Measurements from ENCODE around the gene BRINP3.

Gene BRINP3

DNA sequence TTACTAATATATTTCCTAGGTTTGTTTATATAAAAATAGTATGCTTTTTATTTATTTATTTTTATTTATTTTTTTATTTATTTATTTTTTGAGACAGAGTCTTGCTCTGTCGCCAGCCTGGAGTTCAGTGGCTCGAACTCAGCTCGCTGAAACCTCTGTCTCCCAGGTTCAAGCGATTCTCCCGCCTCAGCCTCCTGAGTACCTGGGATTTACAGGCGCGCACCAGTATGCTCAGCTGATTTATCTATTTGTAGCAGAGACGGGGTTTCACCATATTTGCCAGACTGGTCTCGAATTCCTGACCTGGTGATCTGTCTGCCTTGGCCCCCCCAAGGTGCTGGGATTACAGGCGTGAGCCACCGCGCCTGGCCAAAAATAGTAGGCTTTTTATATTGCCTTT, 33.2 kb downstream of the BRINP3 start:
- no peak for DNase-seq

DNA sequence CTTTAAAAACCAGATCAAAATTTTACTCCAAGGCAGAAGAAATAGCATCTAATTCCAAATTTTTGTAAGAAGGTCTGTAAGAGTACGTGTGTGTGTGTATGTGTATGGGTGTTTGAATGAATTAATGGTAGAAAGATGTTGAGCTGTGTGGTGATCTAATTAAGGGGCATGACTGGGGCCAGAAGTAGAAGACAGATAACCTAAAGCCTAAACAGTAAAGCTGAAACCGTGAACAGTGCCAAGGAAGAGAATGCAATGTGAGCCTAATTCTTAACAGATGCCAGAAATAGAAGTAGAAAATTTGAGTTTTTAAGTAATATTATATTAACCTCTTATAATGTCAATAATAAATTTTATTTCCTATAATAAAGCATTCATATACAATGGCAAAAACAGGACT, 38.2 kb downstream of the BRINP3 start:
- DNase-seq = no peak

DNA sequence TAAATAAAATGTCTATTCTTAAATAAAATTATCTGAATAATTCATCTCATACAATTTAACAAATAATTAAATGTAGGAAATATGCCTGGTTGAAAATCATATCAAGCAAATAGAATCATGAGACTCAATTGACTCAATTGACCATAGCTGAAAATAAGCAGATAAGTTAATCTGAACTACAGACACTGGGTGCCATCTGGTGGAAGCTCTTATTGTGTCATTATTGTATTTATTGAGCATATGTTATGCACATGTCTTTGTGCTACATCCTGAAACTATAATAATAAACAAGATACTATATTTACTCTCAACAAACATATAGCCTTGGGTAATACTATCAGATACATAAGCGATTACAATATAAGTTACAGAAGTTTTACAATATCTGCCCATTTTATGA, 41.0 kb downstream of the BRINP3 start:
- DNase-seq = no peak

DNA sequence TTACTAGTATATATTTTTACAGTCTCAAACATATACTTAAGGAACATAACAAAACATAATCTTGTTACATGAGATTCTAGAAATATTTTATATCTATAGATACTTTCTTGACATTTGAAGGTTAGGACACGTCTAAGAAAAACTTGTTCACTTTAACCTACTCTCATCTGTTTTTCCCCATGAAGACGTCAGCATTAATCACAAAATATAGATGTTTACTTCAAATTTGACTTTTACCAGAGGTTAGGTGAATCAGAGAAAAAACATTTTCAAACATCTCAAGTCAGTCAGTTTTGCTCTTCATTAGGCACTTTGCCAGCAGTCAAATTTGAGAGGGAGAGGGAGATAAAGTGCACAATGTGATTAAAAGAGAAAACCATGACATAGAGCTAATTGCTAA, 47.7 kb downstream of the BRINP3 start:
- DNase-seq = no peak

DNA sequence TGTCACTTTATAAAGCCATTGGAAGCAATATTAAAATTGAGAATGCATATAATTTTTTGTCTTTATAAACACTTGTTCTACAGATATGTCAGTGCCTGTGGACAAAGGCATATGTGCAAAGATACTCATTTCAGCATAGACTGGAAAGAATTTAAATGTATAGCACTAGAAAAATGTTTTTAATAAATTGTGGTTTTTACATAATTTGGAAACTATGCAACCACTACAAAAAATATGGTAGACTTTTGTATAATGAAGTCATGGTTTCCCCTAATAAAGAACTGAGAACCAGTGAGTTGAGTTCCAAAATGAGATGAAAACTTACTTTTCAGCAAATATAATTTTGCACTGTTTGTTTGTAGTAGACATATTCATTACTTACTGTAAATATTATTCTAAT, 48.5 kb downstream of the BRINP3 start:
- no peak for DNase-seq

DNA sequence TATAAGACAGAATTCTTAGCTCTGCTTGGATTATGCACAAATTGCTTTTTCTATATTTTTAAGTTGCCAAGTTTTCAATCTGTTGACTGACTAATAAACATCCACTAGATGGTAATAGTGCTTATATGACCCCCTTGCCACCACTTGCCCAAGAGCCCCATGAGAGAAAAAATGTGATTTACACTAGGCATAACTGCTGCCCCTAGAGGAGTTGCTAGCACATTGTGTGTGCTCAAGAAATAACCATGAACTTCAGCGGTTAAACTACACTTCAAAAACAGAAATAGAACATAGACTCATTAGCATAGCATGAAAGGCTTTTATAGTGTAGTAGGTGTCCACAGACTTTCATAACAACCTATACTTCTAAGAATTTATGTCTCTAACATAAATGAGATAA, 61.4 kb downstream of the BRINP3 start:
- no peak for DNase-seq

DNA sequence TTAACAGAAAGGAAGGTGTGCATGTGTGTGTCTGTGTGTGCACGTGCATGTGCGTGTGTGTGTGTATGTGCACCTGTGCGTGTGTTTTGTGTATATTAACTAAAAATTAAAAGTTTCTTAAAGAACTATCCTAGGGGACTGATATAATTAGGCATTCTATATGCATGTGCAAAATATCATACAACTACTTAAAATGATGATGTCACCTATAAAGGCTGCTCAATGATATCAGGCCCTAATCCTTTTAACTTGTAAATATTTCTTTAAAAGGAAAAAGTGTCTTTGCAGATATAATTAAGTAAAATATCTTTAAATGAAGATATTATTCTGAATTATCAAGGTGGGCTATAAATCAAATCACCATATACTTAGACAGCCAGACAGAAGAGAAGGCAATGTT, 64.5 kb downstream of the BRINP3 start:
- DNase-seq = no peak

DNA sequence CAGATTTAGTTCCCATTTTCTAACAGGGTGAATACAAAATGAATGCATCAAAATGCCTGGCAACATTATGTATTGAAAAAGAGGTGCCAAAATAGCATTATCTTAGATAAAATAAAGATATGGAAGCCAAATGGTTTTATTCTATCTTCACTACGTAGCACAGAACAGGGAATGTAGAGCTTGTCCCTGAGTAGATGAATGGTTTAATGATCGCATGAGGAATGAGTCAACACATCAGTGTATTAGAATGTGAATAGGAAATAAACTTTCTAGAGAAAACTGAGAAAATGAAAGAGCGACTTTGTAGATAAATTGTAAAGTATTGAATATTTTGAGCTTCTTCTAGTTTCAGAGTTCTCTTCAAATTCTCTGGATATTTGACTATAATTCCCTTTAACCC, 74.3 kb downstream of the BRINP3 start:
- no peak for DNase-seq

DNA sequence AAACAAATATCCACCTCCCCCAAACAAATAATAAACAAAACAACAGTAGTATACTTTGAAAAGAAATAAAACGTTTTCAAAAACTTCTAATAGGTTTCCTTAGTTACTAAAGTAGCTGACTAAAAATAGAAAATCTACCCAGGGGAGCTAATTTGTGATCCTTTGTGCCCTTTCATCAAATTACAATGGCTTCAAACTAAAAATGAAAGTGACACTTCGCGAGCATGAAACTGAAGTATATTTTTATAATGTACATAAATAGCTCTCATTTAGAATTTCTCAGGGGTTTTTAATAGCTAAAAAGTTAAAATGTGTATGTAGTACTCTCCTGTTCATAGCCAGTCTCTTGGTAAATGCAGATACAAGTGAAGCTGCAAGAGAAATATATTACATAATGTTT, 78.4 kb downstream of the BRINP3 start:
- no peak for DNase-seq

DNA sequence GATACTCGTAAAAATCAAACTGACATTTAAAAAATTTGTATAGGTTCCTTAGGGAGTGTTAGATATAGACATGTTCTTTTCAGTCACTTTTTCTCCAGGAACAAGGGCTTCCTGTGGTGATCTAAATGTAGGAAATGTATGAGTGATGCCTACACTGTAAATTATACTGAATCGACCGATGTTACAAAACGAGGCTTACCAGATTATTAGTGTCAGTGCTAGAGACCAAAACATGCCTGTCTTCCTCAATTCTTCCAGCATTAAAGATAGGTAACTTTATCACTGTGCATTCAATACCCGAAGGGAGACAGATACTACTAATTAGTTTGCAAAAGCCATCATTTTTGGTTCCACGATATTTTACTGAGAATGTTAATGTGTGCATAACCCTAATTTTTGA, 86.1 kb downstream of the BRINP3 start:
- no peak for DNase-seq

DNA sequence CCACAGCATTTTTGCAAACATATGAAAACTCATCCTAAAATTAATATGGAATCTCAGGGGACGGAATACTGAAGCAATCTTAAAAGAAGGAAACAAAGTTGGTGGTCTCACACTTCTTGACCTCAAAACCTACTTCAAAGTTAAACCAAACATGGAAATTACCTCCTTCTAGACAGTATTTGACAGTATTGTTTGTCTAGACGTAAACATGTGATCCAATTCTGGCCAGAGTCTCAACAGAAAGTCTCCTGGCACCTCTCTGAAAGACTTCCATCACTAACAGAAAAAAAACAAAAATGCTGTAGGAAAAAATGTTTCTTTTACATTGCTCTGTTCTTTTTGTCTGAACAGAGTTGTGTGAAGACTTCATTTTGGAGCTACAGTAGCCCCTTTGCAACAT, 99.7 kb downstream of the BRINP3 start:
- no peak for DNase-seq

DNA sequence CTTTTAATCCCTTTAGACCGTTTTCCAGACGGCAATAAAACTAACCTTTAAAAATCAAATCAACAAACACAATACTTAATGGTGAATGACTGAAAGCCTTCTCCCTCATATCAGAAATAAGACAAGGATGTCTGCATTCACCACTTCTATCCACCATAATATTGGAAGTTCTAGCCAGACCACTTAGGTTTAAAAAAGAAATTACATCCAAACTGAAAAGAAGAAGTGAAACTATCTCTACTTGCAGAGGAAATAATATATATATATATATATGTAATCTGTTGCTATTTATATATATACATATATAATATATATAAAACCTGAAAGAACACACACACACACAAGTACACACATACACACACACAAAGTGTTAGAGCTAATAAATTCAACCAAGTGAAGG, 100.4 kb downstream of the BRINP3 start:
- no peak for DNase-seq

DNA sequence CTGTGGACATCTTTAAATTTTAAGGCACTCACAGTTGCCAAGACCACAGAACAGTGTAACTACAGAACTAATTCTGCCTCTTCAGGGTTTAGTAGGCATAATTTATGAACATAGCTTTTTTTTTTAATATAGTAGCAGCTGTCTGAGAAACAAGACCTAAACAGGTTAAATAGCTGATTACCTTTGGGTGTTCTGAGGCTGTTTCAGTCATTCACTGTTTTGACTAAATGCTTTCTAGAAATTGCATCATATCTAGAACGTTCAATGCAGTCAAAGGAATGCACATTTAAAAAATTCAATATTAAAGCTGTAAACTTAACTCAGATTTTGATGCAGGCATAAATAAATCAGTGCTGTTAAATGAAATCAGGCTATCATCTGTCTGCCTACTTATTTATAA, 101.6 kb downstream of the BRINP3 start:
- DNase-seq = no peak

DNA sequence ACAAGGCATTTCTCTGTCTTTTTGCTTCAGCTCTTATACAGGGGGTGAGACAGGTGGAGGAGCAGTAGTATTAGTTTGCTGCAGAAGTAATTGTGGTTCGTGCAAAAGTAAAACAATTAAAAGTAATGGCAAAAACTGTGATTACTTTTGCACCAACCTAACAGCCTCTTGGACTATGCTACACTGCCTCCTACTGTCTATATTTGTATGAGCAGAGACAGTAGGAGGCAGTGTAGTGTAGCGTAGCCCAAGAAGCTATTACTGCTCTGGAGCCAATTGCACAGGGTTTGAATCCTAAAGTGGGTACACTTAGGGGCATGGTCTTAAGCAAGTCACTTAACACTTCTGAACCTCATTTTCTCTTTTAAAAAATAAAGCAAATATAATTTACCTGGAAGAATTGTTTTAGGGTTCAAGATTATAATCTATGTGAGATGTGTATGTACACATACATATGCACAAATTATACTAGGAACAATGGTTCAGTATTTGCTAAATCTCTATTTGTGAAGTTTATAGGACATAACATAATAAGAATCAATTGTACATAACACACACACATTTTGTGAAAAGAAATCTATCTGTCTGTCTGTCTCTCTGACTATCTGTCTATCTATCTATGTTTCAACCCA, 103.8 kb downstream of the BRINP3 start:
- no peak for DNase-seq

DNA sequence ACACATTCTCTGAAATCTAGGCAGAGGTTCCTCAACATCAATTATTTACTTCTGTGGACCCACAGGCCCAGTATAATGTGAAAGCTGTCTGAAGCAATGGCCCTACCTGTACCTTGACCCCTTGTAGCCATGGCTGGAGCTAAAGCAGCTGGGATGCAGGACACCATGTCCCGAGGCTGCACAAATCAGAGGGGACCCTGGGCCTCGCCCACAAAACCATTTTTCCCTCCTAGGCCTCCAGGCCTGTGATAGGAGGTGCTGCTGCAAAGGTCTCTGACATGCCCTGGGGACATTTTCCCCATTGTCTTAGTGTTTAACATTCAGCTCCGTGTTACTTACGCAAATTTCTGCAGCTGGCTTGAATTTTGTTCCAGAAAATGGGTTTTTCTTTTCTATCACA, 110.5 kb downstream of the BRINP3 start:
- no peak for DNase-seq

DNA sequence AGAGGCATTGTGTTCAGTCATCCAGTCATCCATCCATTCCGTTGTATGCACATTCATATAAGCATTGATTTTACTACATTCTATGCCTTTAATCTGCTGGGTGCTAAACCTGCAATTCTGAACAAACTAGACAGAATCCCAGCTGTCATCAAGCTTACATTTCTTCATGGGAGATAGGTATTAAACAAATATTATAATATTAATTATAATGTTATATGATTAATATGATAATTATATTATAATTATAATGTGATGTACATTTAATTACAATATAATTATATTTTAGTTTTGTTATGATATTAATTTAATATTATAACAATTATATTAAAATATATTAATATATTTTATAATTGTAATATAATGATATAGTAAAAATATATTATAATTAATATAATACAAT, 112.4 kb downstream of the BRINP3 start:
- no peak for DNase-seq

DNA sequence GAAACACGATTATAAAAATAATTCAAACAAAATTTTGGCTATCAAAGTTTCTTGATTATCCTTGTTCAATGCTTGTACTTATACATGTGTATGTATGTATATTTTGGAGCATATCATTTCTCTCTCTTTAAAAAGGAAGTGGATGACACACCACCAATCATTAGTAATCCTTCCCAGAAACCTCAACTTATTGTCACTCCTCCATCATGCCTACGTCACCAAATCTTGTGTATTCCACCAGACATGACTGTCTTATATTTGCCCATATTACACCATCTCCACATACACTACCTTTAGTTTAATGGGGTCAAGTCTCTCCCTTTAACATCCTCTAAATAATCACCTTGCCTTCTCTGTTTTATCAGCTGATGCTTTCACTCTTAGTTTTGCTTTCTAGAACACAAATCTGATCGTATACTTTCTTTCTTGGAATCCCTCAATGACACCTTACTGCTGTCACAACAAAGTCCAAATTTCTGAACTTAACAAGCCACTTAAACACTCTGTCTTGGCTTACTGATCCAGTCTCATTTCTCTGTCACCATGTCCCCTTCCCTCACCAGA, 124.0 kb downstream of the BRINP3 start:
- no peak for DNase-seq

DNA sequence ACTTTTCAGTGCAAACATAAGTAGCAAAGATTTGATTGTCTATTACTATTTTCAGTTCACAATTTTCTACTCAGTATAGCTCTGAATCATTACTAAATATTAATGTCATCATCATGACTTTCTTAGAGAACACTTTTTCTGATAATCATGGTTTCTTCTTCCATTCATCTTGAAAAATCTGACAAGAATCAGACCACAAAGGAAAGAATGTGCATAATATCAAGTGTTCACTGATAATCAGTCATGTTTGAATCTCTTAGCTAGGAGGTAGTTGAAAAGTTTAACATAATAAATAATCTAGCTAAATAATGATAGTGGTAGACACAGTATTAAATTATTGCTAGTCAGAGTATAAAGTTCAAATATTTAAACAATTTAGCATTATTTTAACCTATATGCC, 133.2 kb downstream of the BRINP3 start:
- DNase-seq = no peak

DNA sequence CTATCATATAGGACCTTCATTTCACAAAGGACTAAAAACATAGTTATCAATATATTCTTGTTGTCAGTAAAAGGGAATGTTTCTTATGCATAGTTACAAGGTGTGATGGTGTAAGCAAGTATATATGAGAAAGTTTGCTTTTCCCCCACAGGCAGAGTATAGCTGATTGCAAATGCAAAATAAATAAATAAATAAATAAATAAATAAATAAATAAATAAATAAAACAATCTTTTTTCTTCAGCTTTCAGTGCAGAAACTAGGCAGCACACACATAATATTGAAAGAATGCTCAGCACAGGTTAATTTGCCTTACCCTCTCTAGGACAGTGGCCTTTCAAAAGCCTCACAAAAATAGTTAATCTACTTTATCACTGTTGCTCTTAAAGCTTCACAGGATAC, 138.8 kb downstream of the BRINP3 start:
- DNase-seq = no peak

DNA sequence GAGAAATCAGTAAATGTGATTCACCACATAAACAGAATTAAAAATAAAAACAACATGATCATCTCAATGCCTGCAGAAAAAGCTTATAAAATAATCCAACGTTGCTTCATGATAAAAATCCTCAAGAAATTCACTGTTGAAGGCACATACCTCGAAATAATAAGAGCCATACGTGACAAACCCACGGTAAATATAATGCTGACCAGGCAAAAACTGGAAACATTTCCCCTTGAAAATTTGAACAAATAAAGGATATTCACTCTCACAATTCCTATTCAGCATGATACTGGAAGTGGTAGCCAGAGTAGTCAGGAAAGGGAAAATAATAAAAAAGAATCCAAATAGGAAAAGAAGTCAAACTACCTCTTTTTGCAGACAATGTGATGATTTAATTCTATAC, 148.8 kb downstream of the BRINP3 start:
- no peak for DNase-seq

DNA sequence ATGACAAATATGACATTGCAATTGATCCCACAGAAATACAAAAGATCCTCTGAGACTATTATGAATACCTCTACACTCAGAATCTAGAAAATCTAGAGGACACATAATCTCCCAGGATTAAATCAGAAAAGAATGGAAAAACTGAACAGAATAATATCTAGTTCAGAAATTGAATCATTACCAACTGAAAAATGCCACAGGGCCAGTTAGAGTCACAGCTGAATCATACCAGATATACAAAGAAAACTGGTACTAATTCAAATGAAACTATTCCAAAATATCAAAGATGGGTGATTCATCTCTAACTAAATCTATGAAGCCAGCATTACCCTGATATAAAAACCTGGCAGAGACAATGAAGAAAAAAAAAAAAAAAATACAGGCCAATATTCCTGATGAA, 149.3 kb downstream of the BRINP3 start:
- no peak for DNase-seq

DNA sequence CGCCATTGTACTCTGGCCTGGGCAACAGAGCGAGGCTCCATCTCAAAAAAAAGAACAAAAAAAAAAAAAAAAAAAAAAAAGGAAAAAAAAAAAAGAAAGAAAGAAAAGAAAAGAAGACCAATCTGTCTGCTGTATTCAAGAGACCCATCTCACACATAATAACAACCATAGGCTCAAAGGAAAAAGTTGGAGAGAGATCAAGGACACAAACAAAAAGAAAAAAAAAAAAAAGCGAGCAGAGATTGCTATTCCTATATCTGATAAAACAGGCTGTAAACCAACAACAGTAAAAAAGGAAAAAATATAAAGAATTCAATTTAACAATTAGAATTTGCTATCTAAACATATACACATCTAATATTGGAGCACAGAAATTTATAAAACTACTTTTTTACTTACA, 150.4 kb downstream of the BRINP3 start:
- no peak for DNase-seq

DNA sequence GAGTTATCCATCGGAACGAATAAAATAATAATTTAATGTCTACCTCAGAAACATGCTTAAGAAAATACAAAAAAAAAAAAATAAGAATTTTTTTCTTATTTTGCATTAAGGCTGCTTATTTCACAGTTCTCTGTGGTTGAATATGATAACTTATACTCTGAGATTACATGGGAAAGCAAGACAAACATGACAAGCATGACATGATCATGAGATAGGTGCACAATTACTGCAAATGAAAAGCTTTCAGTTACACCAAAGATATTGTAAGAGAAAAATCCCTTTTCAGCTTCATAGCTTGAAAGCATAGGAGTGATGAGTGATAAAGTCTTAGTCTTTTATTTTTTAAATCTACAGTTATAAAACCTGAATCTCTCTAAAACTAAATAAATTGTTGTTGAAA, 154.1 kb downstream of the BRINP3 start:
- DNase-seq = no peak

DNA sequence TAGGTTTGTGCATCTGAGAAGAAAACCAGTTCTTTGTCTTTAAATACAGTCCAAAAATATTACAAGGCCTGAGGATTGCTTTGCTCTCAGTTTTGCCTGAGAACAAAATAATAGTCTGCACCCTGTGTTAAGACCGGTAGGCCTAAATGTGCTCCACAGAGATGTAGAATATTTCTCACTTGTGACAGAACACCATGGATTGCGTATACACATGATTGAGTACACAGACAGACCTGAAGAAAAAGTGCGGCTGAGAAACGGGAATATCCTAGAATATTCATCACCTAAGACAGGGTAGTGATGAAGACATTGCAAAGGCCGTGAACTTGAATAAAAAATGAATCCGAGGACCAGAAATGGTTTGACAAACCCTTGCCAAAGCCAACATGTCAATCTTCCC, 155.4 kb downstream of the BRINP3 start:
- no peak for DNase-seq

DNA sequence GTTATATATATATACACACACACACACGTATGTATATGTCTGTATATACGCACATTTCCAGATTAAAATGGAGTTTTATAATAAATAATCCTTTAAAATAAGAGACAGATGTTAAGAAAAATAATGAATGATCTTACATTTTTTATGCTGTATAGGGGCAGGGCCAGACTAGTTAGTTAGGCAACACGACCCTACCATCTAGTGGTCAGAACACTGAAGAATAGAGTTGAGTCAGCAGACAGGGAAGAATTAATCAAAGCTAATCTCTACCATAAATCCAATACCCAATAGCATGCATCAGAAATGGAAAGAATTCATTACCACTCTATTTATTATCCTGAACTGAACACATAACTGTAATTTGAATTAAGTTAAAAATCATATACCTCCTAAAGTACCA, 156.7 kb downstream of the BRINP3 start:
- no peak for DNase-seq

DNA sequence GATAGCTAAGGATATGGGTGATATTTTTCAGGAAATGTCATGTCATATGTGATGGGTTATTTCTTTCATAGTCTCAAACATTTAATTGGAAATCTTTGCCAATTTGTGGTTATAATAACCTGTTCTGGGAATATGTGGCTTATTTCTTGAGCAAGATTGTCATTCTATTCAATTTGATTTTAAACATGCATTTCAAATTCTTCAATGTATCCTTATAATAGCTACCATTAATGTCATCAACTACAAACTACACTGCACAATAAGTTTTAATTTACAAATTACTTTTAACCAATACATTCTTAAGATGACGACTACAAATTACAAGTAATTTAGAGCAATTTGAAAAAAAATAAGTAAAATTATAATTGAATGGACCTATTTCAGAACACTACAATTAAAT, 164.9 kb downstream of the BRINP3 start:
- DNase-seq = no peak
